GM12878 (cell line): ENCODE results near the gene TSHZ1. TPM values are rescaled to one million over a fixed set of nuclear protein-coding genes. Genes with fewer than 3 reads are reported as not detected.

Experiments
- ATAC-seq: fragments of 200-7000 bp; cut with Tn5 transposase; 3 replicates; pipeline ENCODE4 v1.9.1; 2020; ENCODE audit warnings: mild to moderate bottlenecking, moderate library complexity
- BruUV-seq: library from RNA; stranded (reverse); fragments of 400-500 nt; replicated peaks from 2 replicates; lab custom pipeline; 2021; lab: Mats Ljungman, UMichigan
- CTCF ChIA-PET: fragments of 300-600 bp; sonication (Branson Sonifier 250); formaldehyde crosslinking; extraction: SDS; loops from one replicate; lab custom pipeline; 2021; ENCODE audit warnings: inconsistent platforms; lab: Yijun Ruan, JAX
- POLR2A ChIA-PET: fragments of 350-600 bp; formaldehyde crosslinking; extraction: SDS; loops from one replicate; lab custom pipeline; 2021; ENCODE audit warnings: inconsistent platforms; lab: Charles Lee
- RAD21 ChIA-PET: fragments of 300-600 bp; sonication (Branson Sonifier 250); formaldehyde crosslinking; loops from one replicate; lab custom pipeline; 2023; ENCODE audit warnings: antibody characterized with exemption; ENCODE audit not compliant: unreplicated experiment; lab: Charles Lee
- SMC1A ChIA-PET: fragments of 300-600 bp; sonication (Branson Sonifier 250); formaldehyde crosslinking; loops from one replicate; lab custom pipeline; 2023; ENCODE audit not compliant: unreplicated experiment, uncharacterized antibody; lab: Charles Lee
- DNase-seq: peaks from one replicate; pipeline ENCODE4 v3.0.0-alpha.2; 2011; ENCODE audit warnings: low read depth, low spot score
- FAIRE-seq: peaks from 3 replicates; lab custom pipeline; 2011; peaks lifted over from hg19 to GRCh38; lab: Jason Lieb, UNC
- H2AFZ ChIP-seq: 2 replicates; pipeline ENCODE4 v1.6.0; 2011; ENCODE audit warnings: low read depth, low read length, control low read depth; ENCODE audit not compliant: control insufficient read depth
- H3K27ac ChIP-seq: 2 replicates; pipeline ENCODE4 v1.5.1; 2011; ENCODE audit warnings: control low read depth; ENCODE audit not compliant: control insufficient read depth, insufficient read depth
- H3K27me3 ChIP-seq, 2 experiments: replicated peaks in 1 of 2; 2 replicates each; pipeline versions ENCODE4 v1.6.0 to v1.6.1; 2011; ENCODE audit warnings: low read length in 1 of 2; ENCODE audit not compliant: control insufficient read depth in 2 of 2, insufficient read depth in 2 of 2
- H3K36me3 ChIP-seq, 2 experiments: 2 replicates each; pipeline ENCODE4 v1.5.1; 2011; ENCODE audit warnings: low read length in 1 of 2; ENCODE audit not compliant: control insufficient read depth in 2 of 2, insufficient read depth in 2 of 2
- H3K4me1 ChIP-seq: 2 replicates; pipeline ENCODE4 v1.6.1; 2011; ENCODE audit warnings: mild to moderate bottlenecking, low read length, moderate library complexity, mixed read lengths; ENCODE audit not compliant: control insufficient read depth, insufficient read depth
- H3K4me2 ChIP-seq: 2 replicates; pipeline ENCODE4 v1.6.0; 2011; ENCODE audit warnings: control low read depth; ENCODE audit not compliant: control insufficient read depth, insufficient read depth
- H3K4me3 ChIP-seq: fragments of 200-600 bp; sonication (generic); 2 replicates; pipeline ENCODE4 v1.5.1; 2016
- H3K79me2 ChIP-seq: 2 replicates; pipeline ENCODE4 v1.6.0; 2011; ENCODE audit warnings: low read length; ENCODE audit not compliant: control insufficient read depth, insufficient read depth
- H3K9ac ChIP-seq: 2 replicates; pipeline ENCODE4 v1.8.0; 2011; ENCODE audit warnings: low read length, control low read depth, mixed read lengths; ENCODE audit not compliant: control insufficient read depth, insufficient read depth
- H3K9me3 ChIP-seq: replicated peaks from 3 replicates; pipeline ENCODE4 v1.5.1; 2011; ENCODE audit warnings: mild to moderate bottlenecking, low read length; ENCODE audit not compliant: control insufficient read depth, insufficient read depth
- H4K20me1 ChIP-seq: 2 replicates; pipeline ENCODE4 v1.6.0; 2011; ENCODE audit not compliant: control insufficient read depth, insufficient read depth
- GABPA ChIP-seq: IDR thresholded peaks from 2 replicates; pipeline ENCODE4 v1.6.1; 2014; ENCODE audit warnings: antibody characterized with exemption, low read depth, mild to moderate bottlenecking, inconsistent platforms
- MLLT1 ChIP-seq: fragments of 450-650 bp; IDR thresholded peaks from 2 replicates; pipeline ENCODE4 v1.6.1; 2016; ENCODE audit warnings: mild to moderate bottlenecking
- MYB ChIP-seq: fragments of 150-350 bp; IDR thresholded peaks from 2 replicates; pipeline ENCODE4 v1.6.1; 2014; ENCODE audit warnings: mild to moderate bottlenecking, low read depth, low read length, borderline replicate concordance
- STAT1 ChIP-seq: fragments of 450-650 bp; conservative IDR thresholded peaks from 2 replicates; pipeline ENCODE4 v1.6.1; 2014; ENCODE audit warnings: antibody characterized with exemption, mild to moderate bottlenecking
- WGBS: methylation state at CpG from one replicate; pipeline ENCODE4 v1.1.6; 2016; ENCODE audit warnings: low lambda C conversion rate; ENCODE audit not compliant: insufficient replicate concordance, insufficient coverage; ENCODE audit errors: missing lambda C conversion rate; 5-methylcytosine and 5-hydroxymethylcytosine counted together
- in situ Hi-C: fragments of 300-500 bp; cut with MboI; formaldehyde crosslinking; loops from 9 replicates; pipeline ENCODE4 v1.14.3; 2018; ENCODE audit warnings: mixed read lengths
- intact Hi-C: fragments of 100-400 bp; cut with micrococcal nuclease; formaldehyde crosslinking; loops from one replicate; pipeline ENCODE4 v1.14.2; 2022; ENCODE audit not compliant: unreplicated experiment
- polyA plus RNA-seq, 11 experiments: library from polyadenylated mRNA; depleted of rRNA in 4 of 11; unstranded in 6 of 11; stranded (reverse) in 5 of 11; fragments of >200 nt; fragmentation: Nextera tagmentation in 4 of 11; fragmentation: Illumina TruSeq in 1 of 11; extraction: Ambion mirVana in 4 of 11; extraction: Trizol in 1 of 11; gene quantifications; 1 replicate in 1 of 11; 2 replicates in 10 of 11; pipeline versions ENCODE4 v1.2.1 to v1.2.3, GENCODE V29; 2011 to 2016; ENCODE audit warnings: inconsistent platforms in 2 of 11, missing spikeins in 2 of 11, low read depth in 1 of 11
- total RNA-seq, 4 experiments: library from RNA; depleted of rRNA in 3 of 4; stranded (reverse); fragments of >200 nt in 3 of 4; fragmentation: Illumina TruSeq in 1 of 4; extraction: Trizol in 1 of 4; gene quantifications; 2 replicates each; pipeline versions ENCODE4 v1.2.1 to v1.2.3, GENCODE V29; 2013 to 2021
- TF ChIP-seq, protein P1 (sequence below): IDR thresholded peaks from 2 replicates; pipeline ENCODE4 v1.6.1; 2012; ENCODE audit warnings: mild to moderate bottlenecking, low read depth, low read length

TSHZ1 gene
- total and polyA plus RNA-seq, 10 of the 15 experiments (the other 5 are each of a cell fraction or from before 2014, with no cell fraction given) = 2.2 to 15.2 (median 5.1) TPM

- no peaks in the 10 kb centered on the region for H4K20me1 ChIP-seq
- H3K27me3 ChIP-seq = no peaks in the 10 kb centered on the region
- SMC1A ChIA-PET = interaction anchor here (0.7 kb wide), 1 partner anchor 34 kb away, joined by 3 read pairs; no protein-coding TSS in a partner anchor
- TF ChIP-seq MYB (no peak), MLLT1 (no peak), GABPA (no peak), STAT1 (no peak)
- TF ChIP-seq, protein P1, sequence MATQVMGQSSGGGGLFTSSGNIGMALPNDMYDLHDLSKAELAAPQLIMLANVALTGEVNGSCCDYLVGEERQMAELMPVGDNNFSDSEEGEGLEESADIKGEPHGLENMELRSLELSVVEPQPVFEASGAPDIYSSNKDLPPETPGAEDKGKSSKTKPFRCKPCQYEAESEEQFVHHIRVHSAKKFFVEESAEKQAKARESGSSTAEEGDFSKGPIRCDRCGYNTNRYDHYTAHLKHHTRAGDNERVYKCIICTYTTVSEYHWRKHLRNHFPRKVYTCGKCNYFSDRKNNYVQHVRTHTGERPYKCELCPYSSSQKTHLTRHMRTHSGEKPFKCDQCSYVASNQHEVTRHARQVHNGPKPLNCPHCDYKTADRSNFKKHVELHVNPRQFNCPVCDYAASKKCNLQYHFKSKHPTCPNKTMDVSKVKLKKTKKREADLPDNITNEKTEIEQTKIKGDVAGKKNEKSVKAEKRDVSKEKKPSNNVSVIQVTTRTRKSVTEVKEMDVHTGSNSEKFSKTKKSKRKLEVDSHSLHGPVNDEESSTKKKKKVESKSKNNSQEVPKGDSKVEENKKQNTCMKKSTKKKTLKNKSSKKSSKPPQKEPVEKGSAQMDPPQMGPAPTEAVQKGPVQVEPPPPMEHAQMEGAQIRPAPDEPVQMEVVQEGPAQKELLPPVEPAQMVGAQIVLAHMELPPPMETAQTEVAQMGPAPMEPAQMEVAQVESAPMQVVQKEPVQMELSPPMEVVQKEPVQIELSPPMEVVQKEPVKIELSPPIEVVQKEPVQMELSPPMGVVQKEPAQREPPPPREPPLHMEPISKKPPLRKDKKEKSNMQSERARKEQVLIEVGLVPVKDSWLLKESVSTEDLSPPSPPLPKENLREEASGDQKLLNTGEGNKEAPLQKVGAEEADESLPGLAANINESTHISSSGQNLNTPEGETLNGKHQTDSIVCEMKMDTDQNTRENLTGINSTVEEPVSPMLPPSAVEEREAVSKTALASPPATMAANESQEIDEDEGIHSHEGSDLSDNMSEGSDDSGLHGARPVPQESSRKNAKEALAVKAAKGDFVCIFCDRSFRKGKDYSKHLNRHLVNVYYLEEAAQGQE = no peak
- TF ChIP-seq, all 136 proteins: peak for 0
- Histone ChIP-seq H3K27ac (peak overlapping the region; percentile 86; the same call in 1 of the 2 replicates), H3K9ac (peak overlapping the region; percentile 83), H3K4me2 (peak overlapping the region; percentile 76), H3K9me3 (no peaks in the 10 kb centered on the region), H3K4me1 (no peaks in the 10 kb centered on the region), H3K4me3 (peak overlapping the region; percentile 96), H3K36me3 (peaks cover 1 to 3% of the 10 kb centered on the region in 2 experiments; a peak in 2 of 4 replicates), H2AFZ (no peak overlapping the region), H3K79me2 (peaks cover 55% of the 10 kb centered on the region)
- RAD21 ChIA-PET = interaction anchor here (0.8 kb wide), 1 partner anchor 34 kb away, joined by 3 read pairs; no protein-coding TSS in a partner anchor
- WGBS = 85% methylated on average over 14 of the region's 14 CpGs
- DNase-seq (no peak), ATAC-seq (no peak), FAIRE-seq (no peak)
- TSS peak; percentile 61 for BruUV-seq
- intact Hi-C loops (loop anchor here (5.0 to 10.0 kb wide), 8 partner anchors 34 to 1278 kb away; partner anchors contain the start of genes CNDP2, FBXO15 and TIMM21), in situ Hi-C loops (loop anchor here (25.0 kb wide), 1 partner anchor 1906 kb away; no protein-coding TSS in a partner anchor)
- POLR2A ChIA-PET = no interaction called here
- CTCF ChIA-PET = interaction anchor here (1.1 kb wide), 1 partner anchor 34 kb away, joined by 4 read pairs; no protein-coding TSS in a partner anchor
Measured at GRCh38 chr18:75206452-75207309, 3.9 kb upstream of the TSHZ1 start.
